ENCODE results near the gene GLO1.

Gene GLO1

GRCh38 chr6:38703949-38704590 lies 1.1 kb upstream of the GLO1 start:
- DNase-seq, result no peak

GRCh38 chr6:38701551-38701950 lies 1.4 kb downstream of the GLO1 start:
- no peak for DNase-seq

DNA sequence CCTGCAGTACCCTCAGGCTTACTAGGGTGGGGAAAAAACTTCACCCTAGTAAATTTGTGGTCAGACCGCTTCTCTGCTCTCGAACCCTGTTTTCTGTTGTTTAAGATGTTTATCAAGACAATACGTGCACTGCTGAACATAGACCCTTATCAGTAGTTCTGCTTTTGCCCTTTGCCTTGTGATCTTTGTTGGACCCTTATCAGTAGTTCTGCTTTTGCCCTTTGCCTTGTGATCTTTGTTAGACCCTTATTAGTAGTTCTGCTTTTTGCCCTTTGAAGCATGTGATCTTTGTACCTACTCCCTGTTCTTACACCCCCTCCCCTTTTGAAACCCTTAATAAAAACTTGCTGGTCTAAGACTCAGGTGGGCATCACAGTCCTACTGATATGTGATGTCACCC lies 3.2 kb downstream of the GLO1 start:
- peak; percentile 40 for DNase-seq

DNA sequence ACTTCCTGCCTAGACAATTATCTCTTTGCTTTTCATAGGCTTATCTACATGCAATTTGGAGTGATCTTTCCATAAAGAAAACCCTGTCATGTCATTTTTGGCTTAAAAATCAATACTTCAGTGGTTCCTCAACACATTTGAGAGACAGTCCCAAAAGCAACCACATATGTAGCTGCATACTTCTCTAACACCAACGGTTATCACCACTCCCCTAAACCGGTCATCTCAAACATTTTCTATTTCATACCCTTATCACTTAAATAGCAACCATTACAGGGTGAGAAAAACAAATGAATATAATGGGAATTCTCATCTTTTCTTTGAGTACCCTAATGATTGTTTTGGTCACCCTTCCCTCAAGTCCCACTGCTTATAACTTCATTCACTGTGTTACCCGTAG lies 5.1 kb downstream of the GLO1 start:
- DNase-seq, result no peak

DNA sequence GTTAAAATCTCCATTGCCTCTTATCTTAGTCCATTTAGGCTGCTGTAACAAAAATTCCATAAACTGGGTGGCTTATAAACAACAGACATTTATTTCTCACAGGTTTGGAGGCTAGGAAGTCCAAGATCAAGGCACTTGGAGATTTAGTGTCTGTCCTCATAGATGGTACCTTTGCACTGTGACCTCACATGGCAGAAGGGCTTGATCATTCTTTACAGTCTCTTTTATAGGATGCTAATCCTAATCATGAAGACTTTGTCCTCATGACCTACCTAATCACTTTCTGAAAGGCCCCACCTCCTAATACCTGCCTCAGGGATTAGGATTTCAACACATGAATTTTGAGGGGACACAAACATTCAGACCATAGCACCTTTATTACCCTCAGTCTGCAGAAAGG lies 6.6 kb downstream of the GLO1 start:
- DNase-seq, result no peak

- DNase-seq, result no peak
Measured at GRCh38 chr6:38695933-38696332, 7.0 kb downstream of the GLO1 start.

- DNase-seq, result no peak
Measured at GRCh38 chr6:38695227-38695900, 7.6 kb downstream of the GLO1 start.

DNA sequence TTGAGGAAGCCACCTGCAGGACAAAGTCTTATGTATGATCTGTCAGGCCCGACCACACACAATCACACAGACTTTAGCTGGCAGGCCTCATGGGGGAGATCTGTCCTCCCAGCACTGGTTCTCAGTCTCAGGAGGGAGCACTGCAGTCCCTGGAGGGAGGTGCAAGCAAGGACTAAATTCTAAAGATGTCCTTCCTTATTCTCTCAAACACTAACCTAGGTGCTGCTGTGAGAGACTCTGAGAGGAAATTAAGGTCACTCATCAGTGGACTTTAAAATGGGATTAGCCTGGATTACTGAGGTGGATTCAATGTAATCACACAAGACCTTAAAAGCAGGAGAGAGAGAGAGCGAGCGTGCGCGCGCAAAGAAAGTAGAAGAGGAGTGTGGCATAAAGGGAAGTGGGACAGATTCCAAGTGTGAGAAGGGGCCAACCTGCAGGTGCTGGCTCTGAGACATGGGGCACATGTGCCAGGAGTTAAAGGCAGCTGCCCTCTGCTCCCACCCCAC lies 14.3 kb downstream of the GLO1 start:
- no peak for DNase-seq

DNA sequence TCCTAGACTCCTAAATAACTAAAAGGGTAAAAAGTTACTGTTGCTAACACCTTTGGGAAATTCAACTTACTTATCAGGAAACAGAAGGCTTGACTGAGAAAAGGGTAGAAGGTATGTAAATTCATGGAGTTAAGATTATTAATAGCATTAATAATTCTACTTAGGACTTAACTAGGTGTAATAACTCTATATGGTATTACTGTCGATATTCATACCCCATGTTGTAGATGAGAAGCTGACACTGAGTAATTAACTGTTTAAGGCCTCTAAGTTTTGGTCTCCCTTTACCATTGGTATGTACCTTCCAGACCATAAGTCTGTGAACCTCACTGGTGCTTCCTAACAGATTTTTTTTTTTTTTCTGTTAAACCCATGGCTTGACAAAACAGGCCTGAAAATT lies 15.4 kb downstream of the GLO1 start:
- no peak for DNase-seq

GRCh38 chr6:38687043-38687353 lies 15.9 kb downstream of the GLO1 start:
- DNase-seq, result no peak

GRCh38 chr6:38686270-38687042 lies 16.5 kb downstream of the GLO1 start:
- no peak for DNase-seq

DNA sequence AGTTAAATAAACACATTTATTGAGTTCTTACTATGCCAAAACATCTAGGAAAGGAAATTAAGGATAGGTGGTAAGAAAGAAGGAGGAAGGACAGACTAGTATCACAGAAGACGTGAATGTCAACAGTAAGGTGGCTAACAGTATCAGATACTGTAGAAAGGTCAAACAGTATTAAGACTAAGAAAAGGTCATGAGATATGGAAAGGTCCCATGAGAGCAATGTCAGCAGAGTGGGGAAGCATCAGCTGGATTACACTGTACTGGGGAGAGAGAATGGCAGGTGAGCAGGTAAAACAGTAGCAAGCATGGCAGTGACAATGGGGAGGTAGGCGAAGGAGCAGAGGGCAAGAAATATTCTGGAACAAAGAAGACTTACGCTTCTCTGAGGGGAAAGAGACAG lies 18.0 kb downstream of the GLO1 start:
- DNase-seq, result no peak

- no peak for DNase-seq
Measured at GRCh38 chr6:38684237-38684636, 18.7 kb downstream of the GLO1 start.

DNA sequence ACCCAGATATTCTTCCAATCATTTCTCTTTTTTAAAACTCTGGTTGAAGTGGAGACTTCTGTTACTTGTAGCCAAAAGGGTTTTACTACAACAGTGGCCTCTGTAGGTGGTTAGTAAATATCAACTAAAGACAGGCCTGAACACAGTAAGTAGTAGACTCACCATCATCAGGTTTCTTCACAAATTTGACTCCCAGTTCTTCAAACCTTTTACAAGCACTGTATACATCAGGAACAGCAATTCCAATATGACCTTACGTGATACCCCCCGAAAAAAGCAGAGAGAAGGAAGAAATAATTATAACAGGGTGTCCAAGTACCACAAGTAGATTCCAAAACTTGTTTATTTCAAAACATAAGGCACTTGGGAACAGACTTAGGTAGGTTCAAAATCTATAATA lies 21.1 kb downstream of the GLO1 start:
- no peak for DNase-seq

GRCh38 chr6:38679668-38680067 lies 23.3 kb downstream of the GLO1 start:
- no peak for DNase-seq

DNA sequence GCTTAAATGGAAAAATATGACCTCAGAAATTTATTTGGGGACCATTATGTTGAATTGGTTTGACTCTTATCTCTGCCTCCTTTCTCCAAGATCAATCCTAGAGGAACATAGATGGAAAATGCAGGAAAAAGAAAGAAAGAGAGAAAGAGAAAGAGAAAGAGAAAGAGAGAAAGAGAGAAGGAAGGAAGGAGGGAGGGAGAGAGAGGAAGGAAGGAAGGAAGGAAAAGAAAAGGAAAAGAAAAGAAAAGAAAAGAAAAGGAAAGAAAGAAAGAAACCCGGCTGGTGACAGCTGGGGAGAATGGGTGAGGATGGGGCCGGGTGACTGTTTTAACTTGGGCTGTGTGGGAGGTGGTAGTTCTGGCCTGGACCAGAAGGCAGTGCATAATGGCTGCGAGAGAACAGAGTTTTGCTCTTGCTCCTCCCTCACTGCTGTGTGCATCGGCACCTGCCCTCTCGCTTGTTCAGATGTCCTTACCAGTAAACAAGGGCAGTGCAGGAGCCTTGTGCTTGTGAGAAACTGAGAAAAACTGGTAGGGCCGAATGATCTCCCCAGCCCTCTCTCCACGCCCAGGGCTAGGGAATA lies 24.7 kb downstream of the GLO1 start:
- no peak for DNase-seq

DNA sequence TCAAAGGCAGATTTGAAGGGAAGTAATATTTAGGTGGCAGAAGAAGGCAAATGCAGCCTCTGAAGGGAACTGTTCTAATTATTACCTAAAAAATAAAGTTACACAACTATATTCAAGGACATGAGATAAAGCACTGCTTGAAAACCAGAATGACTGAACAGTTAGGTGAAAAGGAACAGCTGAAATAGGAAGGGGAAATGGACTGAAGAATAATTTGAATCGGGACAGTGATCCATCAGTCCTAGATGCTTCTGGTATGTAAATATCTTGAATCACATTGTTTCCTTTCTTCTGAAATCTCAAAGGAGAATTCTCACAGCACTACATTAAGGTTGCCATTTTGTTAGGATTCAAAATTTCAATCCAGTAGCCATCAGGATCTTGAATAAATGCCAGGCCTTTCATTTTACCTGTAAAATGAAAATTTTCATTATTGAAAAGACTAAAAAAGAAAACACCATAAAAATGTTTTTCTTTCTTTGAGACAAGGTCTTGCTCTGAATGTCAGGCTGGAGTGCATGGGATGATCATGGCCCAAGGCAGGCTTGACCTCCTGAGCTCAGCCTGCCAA lies 25.9 kb downstream of the GLO1 start:
- no peak for DNase-seq

- DNase-seq, result no peak
Measured at GRCh38 chr6:38676236-38676973, 26.5 kb downstream of the GLO1 start.

DNA sequence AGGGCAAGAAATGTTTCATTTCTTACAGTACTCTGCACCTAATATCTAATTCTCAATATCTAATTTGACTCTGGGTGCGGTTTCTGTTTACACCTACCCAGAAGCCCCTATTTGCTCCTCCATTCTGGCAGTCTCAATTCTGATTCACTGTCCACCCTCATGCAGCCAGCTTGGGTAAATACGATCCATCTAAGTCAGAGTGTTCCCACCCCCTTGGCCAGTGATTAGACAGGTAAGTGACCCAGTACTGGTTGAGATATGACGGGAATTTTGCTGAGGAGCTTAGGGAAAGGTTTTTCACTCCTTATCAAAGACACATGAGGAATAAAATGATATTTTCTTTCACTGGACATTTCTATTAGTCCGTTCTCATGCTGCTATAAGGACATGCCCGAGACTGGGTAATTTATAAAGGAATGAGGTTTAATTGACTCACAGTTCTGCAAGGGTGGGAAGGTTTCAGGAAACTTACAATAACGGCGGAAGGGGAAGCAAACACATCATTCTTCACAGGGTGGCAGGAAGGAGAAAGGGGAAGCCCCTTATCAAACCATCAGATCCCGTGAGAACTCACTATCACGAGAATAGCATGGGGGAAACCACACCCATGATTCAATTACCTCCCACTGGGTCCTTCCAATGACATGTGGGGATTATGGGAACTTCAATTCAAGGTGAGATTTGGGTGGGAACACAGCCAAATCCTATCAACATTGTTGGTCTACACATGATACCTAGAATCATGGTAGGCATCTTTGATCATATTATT lies 29.4 kb downstream of the GLO1 start:
- peak; percentile 83 for DNase-seq

- peak; percentile 77 for DNase-seq
Measured at GRCh38 chr6:38671885-38672467, 31.0 kb downstream of the GLO1 start.

GRCh38 chr6:38658418-38659167 lies 44.4 kb downstream of the GLO1 start:
- DNase-seq, result no peak
